ENCODE results near the gene PDGFRB.

The PDGFRB gene

GRCh38 chr5:150066901-150067396, 88.7 kb downstream of the PDGFRB start:
- no peak for DNase-seq (ENCODE audit: low read depth, low spot score)

GRCh38 chr5:150066436-150066835, 89.2 kb downstream of the PDGFRB start:
- DNase-seq (ENCODE audit: low read depth, low spot score), result no peak

- no peak for DNase-seq (ENCODE audit: low read depth, low spot score)
Observed at GRCh38 chr5:150065886-150066285, 89.8 kb downstream of the PDGFRB start.

GRCh38 chr5:150065346-150065745, 90.3 kb downstream of the PDGFRB start:
- no peak for DNase-seq (ENCODE audit: low read depth, low spot score)

- DNase-seq (ENCODE audit: low read depth, low spot score), result no peak
Observed at GRCh38 chr5:150064681-150065220, 90.9 kb downstream of the PDGFRB start.
